Measurements from ENCODE around the gene FAM219A. TPM values are rescaled to one million over a fixed set of nuclear protein-coding genes. Genes with fewer than 3 reads are reported as not detected.
"Not testable (repeated sequence)": the region's sequence is repeated elsewhere in the genome, so short reads cannot be mapped to it uniquely, and the experiment has no call there.

The FAM219A gene
- total RNA-seq, 3 donors from 2014 or later: 8.2 to 9.2 (median 9.0) TPM

- Histone ChIP-seq H3K4me1 (no peaks in the 10 kb centered on the region), H3K27ac (no peak overlapping the region), H3K9me3 (no peaks in the 10 kb centered on the region), H3K4me3 (no peak overlapping the region), H3K27me3 (no peaks in the 10 kb centered on the region), H3K36me3 (no peaks in the 10 kb centered on the region)
- no peak for DNase-seq (ENCODE audit: low spot score in 2 of 2)
- intact Hi-C loops (cut with DNase I; ENCODE audit: low total_unique reads): no loop called here
- TF ChIP-seq POLR2A (IDR thresholded peaks at IDR 0.05) (no peak), POLR2AphosphoS5 (IDR thresholded peaks at IDR 0.05) (no peak), CTCF (IDR thresholded peaks at IDR 0.05) (no peak)
Measured at GRCh38 chr9:34443976-34444375, 14.4 kb downstream of the FAM219A start.

GRCh38 chr9:34443533-34443932 lies 14.8 kb downstream of the FAM219A start:
- TF ChIP-seq CTCF (IDR thresholded peaks at IDR 0.05) (no peak), POLR2A (IDR thresholded peaks at IDR 0.05) (no peak), POLR2AphosphoS5 (IDR thresholded peaks at IDR 0.05) (no peak)
- intact Hi-C loops (cut with DNase I; ENCODE audit: low total_unique reads): no loop called here
- H3K27me3 ChIP-seq: no peaks in the 10 kb centered on the region
- no peaks in the 10 kb centered on the region for H3K36me3 ChIP-seq
- no peaks in the 10 kb centered on the region for H3K4me1 ChIP-seq
- no peaks in the 10 kb centered on the region for H3K9me3 ChIP-seq
- no peak for DNase-seq (ENCODE audit: low spot score in 2 of 2)
- H3K4me3 ChIP-seq: no peak overlapping the region
- H3K27ac ChIP-seq: no peak overlapping the region

GRCh38 chr9:34442770-34443169 lies 15.6 kb downstream of the FAM219A start:
- DNase-seq (ENCODE audit: low spot score in 2 of 2): no peak
- H3K9me3 ChIP-seq: no peaks in the 10 kb centered on the region
- no peaks in the 10 kb centered on the region for H3K36me3 ChIP-seq
- no peak overlapping the region for H3K4me3 ChIP-seq
- H3K27me3 ChIP-seq: no peaks in the 10 kb centered on the region
- no peaks in the 10 kb centered on the region for H3K4me1 ChIP-seq
- intact Hi-C loops (cut with DNase I; ENCODE audit: low total_unique reads): no loop called here
- H3K27ac ChIP-seq: no peak overlapping the region
- TF ChIP-seq CTCF (IDR thresholded peaks at IDR 0.05) (no peak), POLR2AphosphoS5 (IDR thresholded peaks at IDR 0.05) (no peak)

- no peaks in the 10 kb centered on the region for H3K27me3 ChIP-seq
- intact Hi-C loops (cut with DNase I; ENCODE audit: low total_unique reads): no loop called here
- no peak for DNase-seq (ENCODE audit: low spot score in 2 of 2)
- no peak overlapping the region for H3K4me3 ChIP-seq
- no peaks in the 10 kb centered on the region for H3K4me1 ChIP-seq
- no peaks in the 10 kb centered on the region for H3K9me3 ChIP-seq
- no peaks in the 10 kb centered on the region for H3K36me3 ChIP-seq
- H3K27ac ChIP-seq: no peak overlapping the region
- TF ChIP-seq CTCF (IDR thresholded peaks at IDR 0.05) (no peak), POLR2AphosphoS5 (IDR thresholded peaks at IDR 0.05) (no peak)
Measured at GRCh38 chr9:34440017-34440416, 18.4 kb downstream of the FAM219A start.

GRCh38 chr9:34438465-34438864 lies 19.9 kb downstream of the FAM219A start:
- H3K27me3 ChIP-seq; DNase-seq (ENCODE audit: low spot score in 2 of 2); H3K4me1 ChIP-seq; H3K9me3 ChIP-seq; intact Hi-C loops (cut with DNase I; ENCODE audit: low total_unique reads); H3K36me3 ChIP-seq; H3K4me3 ChIP-seq; H3K27ac ChIP-seq: not testable (repeated sequence)

- intact Hi-C loops (cut with DNase I; ENCODE audit: low total_unique reads); DNase-seq (ENCODE audit: low spot score in 2 of 2); H3K27ac ChIP-seq; H3K9me3 ChIP-seq; H3K4me1 ChIP-seq; H3K36me3 ChIP-seq; H3K4me3 ChIP-seq; H3K27me3 ChIP-seq: not testable (repeated sequence)
Measured at GRCh38 chr9:34437926-34438307, 20.5 kb downstream of the FAM219A start.

All from breast epithelium (tissue), 4 donors.